ENCODE measurements around the gene CHAT. TPM values are rescaled to one million over a fixed set of nuclear protein-coding genes. Genes with fewer than 3 reads are reported as not detected.

CHAT gene
- total RNA-seq, 1 experiment from 2014 or later, result not detected

- POLR2A ChIA-PET, result no interaction called here
- no peaks in the 10 kb centered on the region for H3K9me3 ChIP-seq (ENCODE audit: control insufficient read depth, insufficient read depth, low read depth, low read length)
- in situ Hi-C loops (cut with HindIII; ENCODE audit: low pct_unique_long_range_greater_than_20kb, low sequenced_read_pairs) (no loop called here), intact Hi-C loops (cut with micrococcal nuclease; ENCODE audit: unreplicated experiment) (no loop called here)
- no peak overlapping the region for H3K4me3 ChIP-seq (ENCODE audit: low read depth in 2 of 2, low read length in 2 of 2)
- DNase-seq (ENCODE audit: low read depth, low spot score), result no peak
- CTCF ChIA-PET, result no interaction called here
- H3K4me1 ChIP-seq (ENCODE audit: control insufficient read depth, insufficient read depth, low read length), result no peaks in the 10 kb centered on the region
- TF ChIP-seq, protein P1, sequence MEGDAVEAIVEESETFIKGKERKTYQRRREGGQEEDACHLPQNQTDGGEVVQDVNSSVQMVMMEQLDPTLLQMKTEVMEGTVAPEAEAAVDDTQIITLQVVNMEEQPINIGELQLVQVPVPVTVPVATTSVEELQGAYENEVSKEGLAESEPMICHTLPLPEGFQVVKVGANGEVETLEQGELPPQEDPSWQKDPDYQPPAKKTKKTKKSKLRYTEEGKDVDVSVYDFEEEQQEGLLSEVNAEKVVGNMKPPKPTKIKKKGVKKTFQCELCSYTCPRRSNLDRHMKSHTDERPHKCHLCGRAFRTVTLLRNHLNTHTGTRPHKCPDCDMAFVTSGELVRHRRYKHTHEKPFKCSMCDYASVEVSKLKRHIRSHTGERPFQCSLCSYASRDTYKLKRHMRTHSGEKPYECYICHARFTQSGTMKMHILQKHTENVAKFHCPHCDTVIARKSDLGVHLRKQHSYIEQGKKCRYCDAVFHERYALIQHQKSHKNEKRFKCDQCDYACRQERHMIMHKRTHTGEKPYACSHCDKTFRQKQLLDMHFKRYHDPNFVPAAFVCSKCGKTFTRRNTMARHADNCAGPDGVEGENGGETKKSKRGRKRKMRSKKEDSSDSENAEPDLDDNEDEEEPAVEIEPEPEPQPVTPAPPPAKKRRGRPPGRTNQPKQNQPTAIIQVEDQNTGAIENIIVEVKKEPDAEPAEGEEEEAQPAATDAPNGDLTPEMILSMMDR (IDR thresholded peaks at IDR 0.05), result no peak
- TF ChIP-seq SIN3A (IDR thresholded peaks at IDR 0.05; ENCODE audit: borderline replicate concordance, insufficient read depth, low read depth, low read length) (no peak), POLR2AphosphoS5 (IDR thresholded peaks at IDR 0.05; ENCODE audit: low read depth, low read length) (no peak), REST (IDR thresholded peaks at IDR 0.05; ENCODE audit: insufficient read depth in 1 of 2, low read depth in 2 of 2, low read length in 1 of 2) (no peak), TCF7L2 (IDR thresholded peaks at IDR 0.05; ENCODE audit: low read depth, low read length) (no peak)
- no peak for ATAC-seq
- no peaks in the 10 kb centered on the region for H3K36me3 ChIP-seq (ENCODE audit: control insufficient read depth, insufficient read depth, low read length)
- no peak overlapping the region for H3K27ac ChIP-seq (ENCODE audit: low read length)
- BruUV-seq (replicated peaks), result no TSS peak
- peaks cover 4% of the 10 kb centered on the region; the same call in 1 of the 2 replicates for H3K27me3 ChIP-seq (ENCODE audit: control insufficient read depth, insufficient read depth, low read length)
Measured at GRCh38 chr10:49579621-49580020, 34.2 kb upstream of the CHAT start.

DNA sequence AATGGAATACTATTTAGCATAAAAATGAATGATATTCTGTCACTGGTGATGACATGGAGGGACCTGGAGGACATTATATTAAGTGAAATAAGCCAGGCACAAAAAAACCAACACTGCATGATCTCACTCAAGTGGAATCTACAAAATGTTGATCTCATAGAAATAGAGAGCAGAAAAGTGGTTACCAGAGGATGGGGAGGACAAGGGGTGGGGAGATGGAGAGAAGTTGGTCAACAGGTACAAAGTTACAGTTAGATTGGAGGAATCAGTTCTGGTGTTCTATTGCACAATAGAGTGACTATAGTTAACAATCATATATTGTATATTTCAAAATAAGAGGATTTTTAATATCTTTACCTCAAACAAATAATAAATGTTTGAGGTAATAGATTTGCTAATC, 28.4 kb upstream of the CHAT start:
- no TSS peak for BruUV-seq (replicated peaks)
- no peaks in the 10 kb centered on the region for H3K4me1 ChIP-seq (ENCODE audit: control insufficient read depth, insufficient read depth, low read length)
- ChIA-PET CTCF (no interaction called here), POLR2A (no interaction called here)
- H3K36me3 ChIP-seq (ENCODE audit: control insufficient read depth, insufficient read depth, low read length), result no peaks in the 10 kb centered on the region
- intact Hi-C loops (cut with micrococcal nuclease; ENCODE audit: unreplicated experiment) (no loop called here), in situ Hi-C loops (cut with HindIII; ENCODE audit: low pct_unique_long_range_greater_than_20kb, low sequenced_read_pairs) (no loop called here)
- no peaks in the 10 kb centered on the region for H3K9me3 ChIP-seq (ENCODE audit: control insufficient read depth, insufficient read depth, low read depth, low read length)
- peaks cover 7% of the 10 kb centered on the region; the same call in 1 of the 2 replicates for H3K27me3 ChIP-seq (ENCODE audit: control insufficient read depth, insufficient read depth, low read length)
- DNase-seq (ENCODE audit: low read depth, low spot score), result no peak
- no peak overlapping the region for H3K27ac ChIP-seq (ENCODE audit: low read length)
- no peak overlapping the region for H3K4me3 ChIP-seq (ENCODE audit: low read depth in 2 of 2, low read length in 2 of 2)
- TF ChIP-seq POLR2AphosphoS5 (IDR thresholded peaks at IDR 0.05; ENCODE audit: low read depth, low read length) (no peak), REST (IDR thresholded peaks at IDR 0.05; ENCODE audit: insufficient read depth in 1 of 2, low read depth in 2 of 2, low read length in 1 of 2) (no peak), TCF7L2 (IDR thresholded peaks at IDR 0.05; ENCODE audit: low read depth, low read length) (no peak), SIN3A (IDR thresholded peaks at IDR 0.05; ENCODE audit: borderline replicate concordance, insufficient read depth, low read depth, low read length) (no peak)
- TF ChIP-seq, protein P1 (IDR thresholded peaks at IDR 0.05), result no peak
- ATAC-seq, result no peak

Measured in Panc1 (cell line).